ENCODE data around the gene MAP3K14. TPM values are rescaled to one million over a fixed set of nuclear protein-coding genes. Genes with fewer than 3 reads are reported as not detected.

Gene MAP3K14
- total RNA-seq, 4 donors from 2014 or later = 16.5 to 30.4 (median 24.7) TPM

DNA sequence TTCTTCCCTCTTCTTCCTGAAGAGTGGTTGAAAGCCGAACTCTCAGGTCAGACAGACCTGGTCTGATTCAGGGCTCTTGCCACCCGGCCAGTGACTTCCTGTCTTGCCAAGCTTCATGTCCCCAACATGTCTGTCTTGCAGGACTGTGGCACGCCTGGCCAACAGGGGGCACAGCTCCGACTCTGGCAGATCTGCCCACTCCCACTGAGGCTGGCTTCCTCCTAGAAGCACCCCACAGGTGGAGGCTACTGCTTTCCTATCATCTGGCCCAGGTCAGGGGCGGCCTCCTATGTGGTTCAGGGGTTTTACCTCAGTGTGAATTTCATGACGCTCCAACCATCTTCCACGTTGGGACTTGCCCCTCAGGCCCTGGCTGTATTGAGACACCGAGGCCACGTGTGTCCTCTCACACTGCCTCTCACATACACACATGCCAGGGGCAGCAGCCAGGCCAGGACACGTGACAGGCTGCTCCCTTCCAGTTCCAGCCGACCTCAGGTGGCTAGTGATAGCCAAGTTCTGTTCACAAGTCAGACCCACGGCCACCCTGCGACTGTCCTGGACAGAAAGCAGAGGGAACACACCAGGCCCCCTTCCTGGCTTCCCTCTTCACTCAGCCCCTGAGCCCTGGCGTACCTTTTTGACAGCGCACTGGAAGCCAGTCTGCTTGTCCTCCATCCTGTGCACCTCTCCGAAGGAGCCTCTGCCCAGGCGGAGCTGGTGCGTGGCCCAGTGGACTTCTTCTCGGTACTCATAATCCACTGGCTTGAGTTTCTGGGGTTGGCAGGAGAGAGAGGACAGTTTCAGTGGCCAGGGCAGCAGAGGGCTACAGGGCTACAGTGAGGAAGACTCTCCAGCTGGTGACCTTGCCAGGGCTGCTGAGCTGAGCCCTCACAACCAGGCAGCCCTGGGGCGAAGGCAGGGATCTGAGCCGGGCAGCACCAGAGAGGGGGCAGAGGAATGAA, 32.4 kb downstream of the MAP3K14 start:
- no peak overlapping the region for H3K4me3 ChIP-seq
- no peaks in the 10 kb centered on the region for H3K27me3 ChIP-seq
- H3K27ac ChIP-seq = peak overlapping the region in 2 of 4 donors; percentile 39 to 73
- H3K4me1 ChIP-seq = peaks cover 0 to 36% (median 0%) of the 10 kb centered on the region in 4 donors
- no peaks in the 10 kb centered on the region for H3K9me3 ChIP-seq
- H3K36me3 ChIP-seq = peaks cover 0 to 74% (median 0%) of the 10 kb centered on the region in 3 donors
- TF ChIP-seq, protein P1, sequence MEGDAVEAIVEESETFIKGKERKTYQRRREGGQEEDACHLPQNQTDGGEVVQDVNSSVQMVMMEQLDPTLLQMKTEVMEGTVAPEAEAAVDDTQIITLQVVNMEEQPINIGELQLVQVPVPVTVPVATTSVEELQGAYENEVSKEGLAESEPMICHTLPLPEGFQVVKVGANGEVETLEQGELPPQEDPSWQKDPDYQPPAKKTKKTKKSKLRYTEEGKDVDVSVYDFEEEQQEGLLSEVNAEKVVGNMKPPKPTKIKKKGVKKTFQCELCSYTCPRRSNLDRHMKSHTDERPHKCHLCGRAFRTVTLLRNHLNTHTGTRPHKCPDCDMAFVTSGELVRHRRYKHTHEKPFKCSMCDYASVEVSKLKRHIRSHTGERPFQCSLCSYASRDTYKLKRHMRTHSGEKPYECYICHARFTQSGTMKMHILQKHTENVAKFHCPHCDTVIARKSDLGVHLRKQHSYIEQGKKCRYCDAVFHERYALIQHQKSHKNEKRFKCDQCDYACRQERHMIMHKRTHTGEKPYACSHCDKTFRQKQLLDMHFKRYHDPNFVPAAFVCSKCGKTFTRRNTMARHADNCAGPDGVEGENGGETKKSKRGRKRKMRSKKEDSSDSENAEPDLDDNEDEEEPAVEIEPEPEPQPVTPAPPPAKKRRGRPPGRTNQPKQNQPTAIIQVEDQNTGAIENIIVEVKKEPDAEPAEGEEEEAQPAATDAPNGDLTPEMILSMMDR (IDR thresholded peaks at IDR 0.05) = peak in 4 of 6 experiments; percentile 6 to 35 (median 23)
- TF ChIP-seq POLR2A (IDR thresholded peaks at IDR 0.05) = no peak
- peak in 2 of 3 donors; percentile 51 to 70 for DNase-seq

DNA sequence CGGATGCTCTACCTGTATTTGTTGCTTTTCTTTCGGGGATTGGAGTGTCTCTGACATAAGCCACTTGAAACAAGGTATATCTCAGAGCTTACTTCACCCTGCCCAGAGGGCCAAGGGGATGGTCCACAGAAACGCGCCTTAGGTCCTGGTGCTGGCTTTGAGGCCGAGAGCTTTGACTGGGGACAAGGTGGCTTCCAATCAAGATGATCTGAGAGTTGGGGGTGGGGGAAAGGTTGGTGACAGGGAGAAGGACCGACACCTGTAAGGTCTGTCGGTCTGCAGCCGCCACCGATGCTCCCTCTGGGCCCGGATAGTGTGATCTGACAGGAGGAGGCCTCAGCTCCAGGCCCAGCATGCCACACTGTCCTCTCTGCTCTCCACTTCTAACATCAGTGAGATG, 33.1 kb downstream of the MAP3K14 start:
- H3K9me3 ChIP-seq = no peaks in the 10 kb centered on the region
- H3K27me3 ChIP-seq = no peaks in the 10 kb centered on the region
- H3K36me3 ChIP-seq = peaks cover 0 to 67% (median 0%) of the 10 kb centered on the region in 3 donors
- TF ChIP-seq, protein P1 (IDR thresholded peaks at IDR 0.05) = no peak
- no peak for TF ChIP-seq POLR2A (IDR thresholded peaks at IDR 0.05)
- peak overlapping the region in 2 of 4 donors; percentile 39 to 73 for H3K27ac ChIP-seq
- no peak overlapping the region for H3K4me3 ChIP-seq
- no peak for DNase-seq
- H3K4me1 ChIP-seq = peaks cover 0 to 29% (median 0%) of the 10 kb centered on the region in 4 donors

DNA sequence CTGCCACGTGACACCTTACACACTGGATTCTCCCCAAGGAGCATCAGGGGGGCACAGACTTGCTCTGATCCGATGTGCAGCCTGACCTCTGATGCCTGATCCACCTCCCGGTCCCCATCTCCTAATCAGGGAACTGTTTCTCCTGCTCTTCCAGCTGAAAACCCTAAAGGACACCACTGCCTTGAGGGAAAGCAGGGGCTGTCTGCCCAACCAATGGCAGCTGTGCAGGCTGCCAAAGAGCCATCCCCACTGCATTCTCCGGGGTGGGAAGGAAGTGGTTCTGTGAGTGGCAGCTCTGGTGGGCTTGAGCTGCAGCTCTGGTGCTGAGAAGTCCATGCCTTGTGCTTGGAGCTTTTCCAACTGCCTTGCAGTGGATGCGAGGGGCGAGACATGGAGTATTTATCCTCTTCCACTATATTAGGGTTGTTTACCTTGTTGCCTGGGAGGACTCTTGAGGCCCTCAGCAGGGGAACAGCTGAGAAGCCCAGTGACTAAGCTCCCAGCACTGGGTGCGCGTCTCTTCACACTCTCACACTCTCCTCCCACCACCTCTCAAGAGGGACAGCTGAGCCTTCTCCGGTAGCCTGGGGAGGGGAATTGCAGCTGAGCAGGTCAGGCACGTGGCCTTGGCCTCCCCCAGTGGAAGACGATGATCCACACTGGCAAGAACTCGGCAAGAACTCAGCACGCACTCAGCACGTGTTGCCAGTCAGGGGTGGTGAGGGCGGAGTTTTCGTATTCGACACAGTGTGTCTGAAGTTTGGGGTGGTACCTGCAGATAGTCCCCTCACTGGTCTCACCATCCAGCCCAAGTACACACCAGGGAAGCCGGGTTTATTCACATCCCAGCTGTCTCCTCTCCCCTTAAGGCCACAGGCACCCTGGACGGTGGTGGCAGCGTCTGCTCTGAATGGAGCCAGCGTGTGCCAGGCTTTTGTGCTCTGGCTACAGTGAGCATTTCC, 33.9 kb downstream of the MAP3K14 start:
- Histone ChIP-seq H3K36me3 (peaks cover 0 to 65% (median 0%) of the 10 kb centered on the region in 3 donors), H3K4me1 (peaks cover 0 to 29% (median 2%) of the 10 kb centered on the region in 4 donors), H3K4me3 (no peak overlapping the region), H3K27me3 (no peaks in the 10 kb centered on the region), H3K9me3 (no peaks in the 10 kb centered on the region), H3K27ac (peak overlapping the region in 3 of 4 donors; percentile 39 to 73 (median 44))
- TF ChIP-seq POLR2A (IDR thresholded peaks at IDR 0.05) = no peak
- TF ChIP-seq, protein P1 (IDR thresholded peaks at IDR 0.05) = no peak
- DNase-seq = peak in 1 of 3 donors; percentile 48

DNA sequence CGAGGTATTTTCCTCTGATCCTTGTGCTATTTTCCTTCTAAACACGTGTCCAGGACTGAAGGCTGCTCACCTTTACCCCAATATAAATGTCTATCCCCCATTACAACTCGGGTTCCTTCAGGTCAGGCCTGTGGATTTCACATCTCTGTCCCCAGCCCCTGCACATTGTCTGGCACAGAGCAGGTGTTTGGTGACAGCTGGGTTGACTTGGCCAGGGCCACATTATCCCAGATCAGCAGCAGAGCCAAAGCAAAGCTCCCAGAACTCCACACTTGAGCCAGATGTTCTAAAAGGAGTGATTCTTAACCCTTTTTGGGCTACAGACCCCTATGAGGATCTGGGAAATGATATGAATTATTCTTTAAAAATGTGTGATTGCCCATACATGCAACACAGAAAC, 36.9 kb downstream of the MAP3K14 start:
- H3K4me3 ChIP-seq = no peak overlapping the region
- H3K4me1 ChIP-seq = peaks cover 0 to 44% (median 6%) of the 10 kb centered on the region in 4 donors
- peak overlapping the region in 1 of 4 donors; percentile 17 for H3K27ac ChIP-seq
- no peaks in the 10 kb centered on the region for H3K9me3 ChIP-seq
- no peaks in the 10 kb centered on the region for H3K27me3 ChIP-seq
- DNase-seq = no peak
- peaks cover 0 to 37% (median 0%) of the 10 kb centered on the region in 3 donors for H3K36me3 ChIP-seq
- no peak for TF ChIP-seq POLR2A (IDR thresholded peaks at IDR 0.05)
- TF ChIP-seq, protein P1 (IDR thresholded peaks at IDR 0.05) = no peak

DNA sequence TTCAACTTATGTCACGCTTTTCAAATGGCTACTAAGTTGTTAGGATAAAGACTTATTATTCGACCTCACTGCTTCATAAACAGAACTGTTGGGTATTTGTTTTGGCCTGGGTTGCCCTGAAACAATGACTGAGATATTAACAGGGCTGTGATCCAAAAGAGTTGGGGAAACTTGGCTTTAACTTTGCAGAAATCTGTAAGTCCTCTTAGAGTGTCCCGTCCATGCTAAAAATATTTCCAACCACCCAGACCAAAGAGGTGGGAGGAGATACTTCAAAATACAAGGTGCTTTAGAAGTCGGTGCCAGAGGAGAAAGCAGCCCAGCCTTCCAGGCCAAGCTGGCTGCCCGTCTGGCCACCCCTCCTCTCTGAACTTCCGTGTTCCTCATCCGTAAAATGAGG, 38.8 kb downstream of the MAP3K14 start:
- TF ChIP-seq POLR2A (IDR thresholded peaks at IDR 0.05) = no peak
- TF ChIP-seq, protein P1 (IDR thresholded peaks at IDR 0.05) = no peak
- Histone ChIP-seq H3K4me3 (no peak overlapping the region), H3K27ac (peak overlapping the region; percentile 30 to 84 (median 69)), H3K36me3 (peaks cover 0 to 34% (median 0%) of the 10 kb centered on the region in 3 donors), H3K27me3 (no peaks in the 10 kb centered on the region), H3K9me3 (no peaks in the 10 kb centered on the region), H3K4me1 (peaks cover 0 to 36% (median 6%) of the 10 kb centered on the region in 4 donors)
- no peak for DNase-seq

Data from Peyer's patch (tissue), 4 donors.